HepG2 (cell line): ENCODE measurements around the gene EFNA3. TPM values are rescaled to one million over a fixed set of nuclear protein-coding genes. Genes with fewer than 3 reads are reported as not detected.

Source experiments
- ATF1 ChIP-seq: IDR thresholded peaks from 2 replicates; pipeline ENCODE4 v1.6.1; 2016; ENCODE audit warnings: mild to moderate bottlenecking, control low read depth
- DNMT3B ChIP-seq: conservative IDR thresholded peaks from 2 replicates; pipeline ENCODE4 v1.6.1; 2016; ENCODE audit warnings: missing biosample characterization, control low read depth
- FOXA1 ChIP-seq, 2 experiments: fragments of 450-650 bp in 1 of 2; sonication (generic) in 1 of 2; formaldehyde crosslinking in 1 of 2; IDR thresholded peaks; 2 replicates each; pipeline versions ENCODE4 v1.4.0 to v1.6.1; 2016 to 2020; ENCODE audit warnings: missing genetic modification reagents in 1 of 2
- FOXJ3 ChIP-seq: sonication (generic); formaldehyde crosslinking; IDR thresholded peaks from 2 replicates; pipeline ENCODE4 v1.4.0; 2020; ENCODE audit warnings: missing genetic modification reagents, mild to moderate bottlenecking, borderline replicate concordance
- GRHL1 ChIP-seq: sonication (generic); formaldehyde crosslinking; conservative IDR thresholded peaks from 2 replicates; pipeline ENCODE4 v1.8.0; 2022; ENCODE audit warnings: missing genetic modification reagents
- NFIC ChIP-seq: IDR thresholded peaks from 2 replicates; pipeline ENCODE4 v1.6.1; 2012; ENCODE audit warnings: mild to moderate bottlenecking, low read length, inconsistent platforms
- PCBP1 ChIP-seq: fragments of 200-400 bp; formaldehyde crosslinking; IDR thresholded peaks from 2 replicates; pipeline ENCODE4 v1.6.1; 2017; ENCODE audit warnings: mild to moderate bottlenecking, low read depth, low read length, borderline replicate concordance
- ZFP91 ChIP-seq: sonication (generic); formaldehyde crosslinking; IDR thresholded peaks from 2 replicates; pipeline ENCODE4 v1.9.0; 2022; ENCODE audit warnings: missing genetic modification reagents, mild to moderate bottlenecking, borderline replicate concordance
- ZNF205 ChIP-seq: IDR thresholded peaks from 2 replicates; pipeline ENCODE4 v1.6.1; 2018; ENCODE audit warnings: missing biosample characterization, missing genetic modification reagents
- ZNF292 ChIP-seq: sonication (generic); formaldehyde crosslinking; IDR thresholded peaks from 2 replicates; pipeline ENCODE4 v1.8.1; 2022; ENCODE audit warnings: mild to moderate bottlenecking, low read depth, missing genetic modification reagents, borderline replicate concordance
- ZNF530 ChIP-seq: sonication (generic); formaldehyde crosslinking; IDR thresholded peaks from 2 replicates; pipeline ENCODE4 v1.5.0; 2020; ENCODE audit warnings: low read depth, mild to moderate bottlenecking, missing genetic modification reagents
- ZSCAN20 ChIP-seq: sonication (generic); formaldehyde crosslinking; IDR thresholded peaks from 2 replicates; pipeline ENCODE4 v1.4.0; 2020; ENCODE audit warnings: missing genetic modification reagents, mild to moderate bottlenecking, borderline replicate concordance
- polyA plus RNA-seq, 8 experiments: library from polyadenylated mRNA; depleted of rRNA in 3 of 8; stranded (reverse) in 7 of 8; unstranded in 1 of 8; fragments of >200 nt; fragmentation: Illumina TruSeq in 4 of 8; extraction: Trizol in 4 of 8; gene quantifications; 2 replicates each; pipeline versions ENCODE4 v1.2.1 to v1.2.3, GENCODE V29; 2011 to 2016; ENCODE audit warnings: low read depth in 4 of 8, missing spikeins in 1 of 8, mixed read lengths in 1 of 8; ENCODE audit not compliant: insufficient read depth in 1 of 8
- total RNA-seq, 5 experiments: library from RNA; depleted of rRNA; stranded (reverse); fragments of >200 nt; fragmentation: Illumina TruSeq; extraction: Trizol; gene quantifications; 2 replicates each; pipeline ENCODE4 v1.2.3, GENCODE V29; 2016; ENCODE audit warnings: low read depth in 1 of 5
- TF ChIP-seq, protein P1 (sequence below): sonication (generic); formaldehyde crosslinking; IDR thresholded peaks from 2 replicates; pipeline ENCODE4 v1.8.0; 2022; ENCODE audit warnings: mild to moderate bottlenecking, missing genetic modification reagents
- TF ChIP-seq, protein P2 (sequence below): sonication (generic); formaldehyde crosslinking; IDR thresholded peaks from 2 replicates; pipeline ENCODE4 v1.4.0; 2020; ENCODE audit warnings: mild to moderate bottlenecking, missing genetic modification reagents
- TF ChIP-seq, protein P3 (sequence below): sonication (generic); formaldehyde crosslinking; IDR thresholded peaks from 2 replicates; pipeline ENCODE4 v1.5.0; 2020; ENCODE audit warnings: mild to moderate bottlenecking, missing genetic modification reagents, moderate library complexity
- TF ChIP-seq, protein P4 (sequence below): sonication (generic); formaldehyde crosslinking; IDR thresholded peaks from 2 replicates; pipeline ENCODE4 v1.4.0; 2020; ENCODE audit warnings: missing genetic modification reagents, mild to moderate bottlenecking, borderline replicate concordance

EFNA3 gene
- total and polyA plus RNA-seq, 2 of the 13 experiments (the other 11 are each of a cell fraction or from before 2014, with no cell fraction given) = 1.0 to 5.7 TPM

DNA sequence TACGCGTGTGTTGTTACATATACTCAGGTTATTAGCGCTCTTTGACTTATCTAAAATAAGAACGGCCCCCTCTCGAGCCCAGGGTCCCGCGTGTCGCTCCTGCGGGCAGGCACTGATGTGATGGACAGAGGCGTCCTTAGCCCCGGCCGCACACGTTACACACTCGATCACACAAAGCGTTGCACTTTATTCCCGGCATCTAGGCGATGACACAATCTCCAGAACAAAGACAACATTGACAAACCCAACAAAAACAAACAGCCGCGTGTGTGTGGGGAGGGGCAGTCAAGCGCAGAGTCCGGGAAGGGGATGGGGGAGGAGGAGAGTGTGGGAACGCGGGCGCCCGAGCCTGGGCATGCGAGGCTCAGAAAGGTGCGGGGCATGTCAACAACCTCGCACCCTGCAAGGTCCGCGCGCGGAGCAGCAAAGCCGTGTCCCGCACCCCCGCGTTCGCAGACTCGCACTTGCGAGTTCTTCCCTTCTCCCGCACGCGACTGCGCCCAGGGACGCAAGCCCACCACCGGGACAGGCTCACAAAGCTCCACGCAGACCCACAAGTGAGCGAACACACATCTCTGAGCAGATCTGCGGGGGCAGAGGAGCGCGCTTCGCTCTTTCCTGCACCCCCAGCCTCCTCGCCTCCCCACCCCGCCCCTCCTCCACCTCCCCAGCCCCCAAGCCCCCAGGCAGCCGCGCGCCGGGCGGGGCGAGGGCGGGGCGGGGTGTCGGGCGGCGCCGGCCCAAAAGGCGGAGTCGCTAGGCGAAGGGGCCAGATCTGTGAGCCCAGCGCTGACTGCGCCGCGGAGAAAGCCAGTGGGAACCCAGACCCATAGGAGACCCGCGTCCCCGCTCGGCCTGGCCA is 48.7 kb downstream of the EFNA3 start, which contains the start of gene EFNA1 (continued):
- TF ChIP-seq, protein P1, sequence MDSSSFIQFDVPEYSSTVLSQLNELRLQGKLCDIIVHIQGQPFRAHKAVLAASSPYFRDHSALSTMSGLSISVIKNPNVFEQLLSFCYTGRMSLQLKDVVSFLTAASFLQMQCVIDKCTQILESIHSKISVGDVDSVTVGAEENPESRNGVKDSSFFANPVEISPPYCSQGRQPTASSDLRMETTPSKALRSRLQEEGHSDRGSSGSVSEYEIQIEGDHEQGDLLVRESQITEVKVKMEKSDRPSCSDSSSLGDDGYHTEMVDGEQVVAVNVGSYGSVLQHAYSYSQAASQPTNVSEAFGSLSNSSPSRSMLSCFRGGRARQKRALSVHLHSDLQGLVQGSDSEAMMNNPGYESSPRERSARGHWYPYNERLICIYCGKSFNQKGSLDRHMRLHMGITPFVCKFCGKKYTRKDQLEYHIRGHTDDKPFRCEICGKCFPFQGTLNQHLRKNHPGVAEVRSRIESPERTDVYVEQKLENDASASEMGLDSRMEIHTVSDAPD (CRISPR knock-in tag) = peak; percentile 83
- TF ChIP-seq, protein P2, sequence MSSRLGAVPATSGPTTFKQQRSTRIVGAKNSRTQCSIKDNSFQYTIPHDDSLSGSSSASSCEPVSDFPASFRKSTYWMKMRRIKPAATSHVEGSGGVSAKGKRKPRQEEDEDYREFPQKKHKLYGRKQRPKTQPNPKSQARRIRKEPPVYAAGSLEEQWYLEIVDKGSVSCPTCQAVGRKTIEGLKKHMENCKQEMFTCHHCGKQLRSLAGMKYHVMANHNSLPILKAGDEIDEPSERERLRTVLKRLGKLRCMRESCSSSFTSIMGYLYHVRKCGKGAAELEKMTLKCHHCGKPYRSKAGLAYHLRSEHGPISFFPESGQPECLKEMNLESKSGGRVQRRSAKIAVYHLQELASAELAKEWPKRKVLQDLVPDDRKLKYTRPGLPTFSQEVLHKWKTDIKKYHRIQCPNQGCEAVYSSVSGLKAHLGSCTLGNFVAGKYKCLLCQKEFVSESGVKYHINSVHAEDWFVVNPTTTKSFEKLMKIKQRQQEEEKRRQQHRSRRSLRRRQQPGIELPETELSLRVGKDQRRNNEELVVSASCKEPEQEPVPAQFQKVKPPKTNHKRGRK (CRISPR knock-in tag) = no peak
- TF ChIP-seq ZSCAN20 (CRISPR knock-in tag) (no peak; the same call in 1 of the 2 replicates), ATF1 (no peak), ZNF205 (peak; percentile 72; the same call in 1 of the 2 replicates), GRHL1 (no peak), FOXJ3 (CRISPR knock-in tag) (peak; percentile 93), ZNF292 (CRISPR knock-in tag) (no peak), FOXA1 (IDR thresholded peaks at IDR 0.05) (peak; percentile 95), FOXA1 (CRISPR knock-in tag; IDR thresholded peaks at IDR 0.05) (peak; percentile 98), DNMT3B (CRISPR knock-in tag) (no peak), PCBP1 (peak; percentile 89; the same call in 1 of the 2 replicates), NFIC (no peak), ZFP91 (CRISPR knock-in tag) (0 out of 2 replicates have a peak, but pooled peaks have one; percentile 21), ZNF530 (CRISPR knock-in tag) (no peak)
- TF ChIP-seq, protein P3, sequence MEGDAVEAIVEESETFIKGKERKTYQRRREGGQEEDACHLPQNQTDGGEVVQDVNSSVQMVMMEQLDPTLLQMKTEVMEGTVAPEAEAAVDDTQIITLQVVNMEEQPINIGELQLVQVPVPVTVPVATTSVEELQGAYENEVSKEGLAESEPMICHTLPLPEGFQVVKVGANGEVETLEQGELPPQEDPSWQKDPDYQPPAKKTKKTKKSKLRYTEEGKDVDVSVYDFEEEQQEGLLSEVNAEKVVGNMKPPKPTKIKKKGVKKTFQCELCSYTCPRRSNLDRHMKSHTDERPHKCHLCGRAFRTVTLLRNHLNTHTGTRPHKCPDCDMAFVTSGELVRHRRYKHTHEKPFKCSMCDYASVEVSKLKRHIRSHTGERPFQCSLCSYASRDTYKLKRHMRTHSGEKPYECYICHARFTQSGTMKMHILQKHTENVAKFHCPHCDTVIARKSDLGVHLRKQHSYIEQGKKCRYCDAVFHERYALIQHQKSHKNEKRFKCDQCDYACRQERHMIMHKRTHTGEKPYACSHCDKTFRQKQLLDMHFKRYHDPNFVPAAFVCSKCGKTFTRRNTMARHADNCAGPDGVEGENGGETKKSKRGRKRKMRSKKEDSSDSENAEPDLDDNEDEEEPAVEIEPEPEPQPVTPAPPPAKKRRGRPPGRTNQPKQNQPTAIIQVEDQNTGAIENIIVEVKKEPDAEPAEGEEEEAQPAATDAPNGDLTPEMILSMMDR = no peak
- TF ChIP-seq, protein P4, sequence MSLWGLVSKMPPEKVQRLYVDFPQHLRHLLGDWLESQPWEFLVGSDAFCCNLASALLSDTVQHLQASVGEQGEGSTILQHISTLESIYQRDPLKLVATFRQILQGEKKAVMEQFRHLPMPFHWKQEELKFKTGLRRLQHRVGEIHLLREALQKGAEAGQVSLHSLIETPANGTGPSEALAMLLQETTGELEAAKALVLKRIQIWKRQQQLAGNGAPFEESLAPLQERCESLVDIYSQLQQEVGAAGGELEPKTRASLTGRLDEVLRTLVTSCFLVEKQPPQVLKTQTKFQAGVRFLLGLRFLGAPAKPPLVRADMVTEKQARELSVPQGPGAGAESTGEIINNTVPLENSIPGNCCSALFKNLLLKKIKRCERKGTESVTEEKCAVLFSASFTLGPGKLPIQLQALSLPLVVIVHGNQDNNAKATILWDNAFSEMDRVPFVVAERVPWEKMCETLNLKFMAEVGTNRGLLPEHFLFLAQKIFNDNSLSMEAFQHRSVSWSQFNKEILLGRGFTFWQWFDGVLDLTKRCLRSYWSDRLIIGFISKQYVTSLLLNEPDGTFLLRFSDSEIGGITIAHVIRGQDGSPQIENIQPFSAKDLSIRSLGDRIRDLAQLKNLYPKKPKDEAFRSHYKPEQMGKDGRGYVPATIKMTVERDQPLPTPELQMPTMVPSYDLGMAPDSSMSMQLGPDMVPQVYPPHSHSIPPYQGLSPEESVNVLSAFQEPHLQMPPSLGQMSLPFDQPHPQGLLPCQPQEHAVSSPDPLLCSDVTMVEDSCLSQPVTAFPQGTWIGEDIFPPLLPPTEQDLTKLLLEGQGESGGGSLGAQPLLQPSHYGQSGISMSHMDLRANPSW (CRISPR knock-in tag) = no peak
